ENCODE results near the gene RAB28. TPM values are rescaled to one million over a fixed set of nuclear protein-coding genes. Genes with fewer than 3 reads are reported as not detected.

The RAB28 gene
- total RNA-seq, 6 donors from 2014 or later, result 7.3 to 19.5 (median 16.6) TPM

DNA sequence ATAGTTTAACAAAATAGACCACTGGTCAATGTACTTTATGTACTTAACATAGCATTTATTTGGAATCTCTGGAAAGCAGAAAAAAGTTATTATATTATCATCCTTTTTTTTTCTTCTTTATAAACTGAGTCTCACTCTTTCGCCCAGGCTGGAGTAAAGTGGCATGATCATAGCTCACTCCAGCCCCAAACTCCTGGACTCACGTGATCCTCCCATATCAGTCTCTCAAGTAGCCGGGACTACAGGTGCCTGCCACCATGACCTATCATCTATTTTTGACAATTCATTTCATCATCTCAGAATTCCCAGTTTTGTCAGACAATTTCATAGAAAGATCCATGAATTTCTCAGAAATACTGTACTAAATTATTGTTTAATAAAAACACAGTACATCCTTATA, 12.7 kb downstream of the RAB28 start:
- no peak overlapping the region for H3K4me3 ChIP-seq
- DNase-seq (no peak), ATAC-seq (ENCODE audit: low FRiP score in 2 of 2) (no peak)
- peaks cover 0 to 3% (median 0%) of the 10 kb centered on the region in 4 donors for H3K36me3 ChIP-seq
- H3K9me3 ChIP-seq, result no peaks in the 10 kb centered on the region
- no peaks in the 10 kb centered on the region for H3K4me1 ChIP-seq
- no peaks in the 10 kb centered on the region for H3K27me3 ChIP-seq
- 99 to 100% methylated on average over 3 of the region's 3 CpGs for WGBS, 2 donors
- TF ChIP-seq, protein P1, sequence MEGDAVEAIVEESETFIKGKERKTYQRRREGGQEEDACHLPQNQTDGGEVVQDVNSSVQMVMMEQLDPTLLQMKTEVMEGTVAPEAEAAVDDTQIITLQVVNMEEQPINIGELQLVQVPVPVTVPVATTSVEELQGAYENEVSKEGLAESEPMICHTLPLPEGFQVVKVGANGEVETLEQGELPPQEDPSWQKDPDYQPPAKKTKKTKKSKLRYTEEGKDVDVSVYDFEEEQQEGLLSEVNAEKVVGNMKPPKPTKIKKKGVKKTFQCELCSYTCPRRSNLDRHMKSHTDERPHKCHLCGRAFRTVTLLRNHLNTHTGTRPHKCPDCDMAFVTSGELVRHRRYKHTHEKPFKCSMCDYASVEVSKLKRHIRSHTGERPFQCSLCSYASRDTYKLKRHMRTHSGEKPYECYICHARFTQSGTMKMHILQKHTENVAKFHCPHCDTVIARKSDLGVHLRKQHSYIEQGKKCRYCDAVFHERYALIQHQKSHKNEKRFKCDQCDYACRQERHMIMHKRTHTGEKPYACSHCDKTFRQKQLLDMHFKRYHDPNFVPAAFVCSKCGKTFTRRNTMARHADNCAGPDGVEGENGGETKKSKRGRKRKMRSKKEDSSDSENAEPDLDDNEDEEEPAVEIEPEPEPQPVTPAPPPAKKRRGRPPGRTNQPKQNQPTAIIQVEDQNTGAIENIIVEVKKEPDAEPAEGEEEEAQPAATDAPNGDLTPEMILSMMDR (IDR thresholded peaks at IDR 0.05), result no peak
- TF ChIP-seq EP300 (IDR thresholded peaks at IDR 0.05), result no peak
- no peak for TF ChIP-seq POLR2A (IDR thresholded peaks at IDR 0.05)
- no peak for TF ChIP-seq POLR2AphosphoS5 (IDR thresholded peaks at IDR 0.05)
- no peak overlapping the region for H3K27ac ChIP-seq

DNA sequence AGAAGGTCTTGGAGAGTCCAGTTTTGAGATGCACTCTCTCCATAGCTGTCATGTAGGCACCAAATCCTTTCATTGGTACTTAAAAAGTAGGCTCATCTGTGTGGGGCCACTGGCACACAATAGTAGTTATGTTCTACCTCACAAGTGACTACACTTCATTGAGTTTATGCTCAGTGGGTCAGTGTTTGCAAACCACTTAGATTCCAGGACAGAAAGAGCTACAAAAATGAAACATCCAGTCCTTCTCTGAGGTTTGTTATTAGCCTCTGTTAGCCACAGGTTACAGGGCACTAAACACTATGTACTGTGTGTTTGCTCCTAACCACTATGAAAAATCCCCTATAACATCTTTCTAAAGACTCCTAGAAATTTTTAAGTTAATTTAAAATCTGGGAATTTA, 13.8 kb downstream of the RAB28 start:
- no peak for ATAC-seq (ENCODE audit: low FRiP score in 2 of 2)
- no peaks in the 10 kb centered on the region for H3K4me1 ChIP-seq
- DNase-seq, result no peak
- no peaks in the 10 kb centered on the region for H3K27me3 ChIP-seq
- peaks cover 0 to 3% (median 0%) of the 10 kb centered on the region in 4 donors for H3K36me3 ChIP-seq
- no peak for TF ChIP-seq POLR2AphosphoS5 (IDR thresholded peaks at IDR 0.05)
- no peak for TF ChIP-seq POLR2A (IDR thresholded peaks at IDR 0.05)
- TF ChIP-seq, protein P1 (IDR thresholded peaks at IDR 0.05), result no peak
- TF ChIP-seq EP300 (IDR thresholded peaks at IDR 0.05), result no peak
- H3K4me3 ChIP-seq, result no peak overlapping the region
- H3K9me3 ChIP-seq, result no peaks in the 10 kb centered on the region
- no peak overlapping the region for H3K27ac ChIP-seq

DNA sequence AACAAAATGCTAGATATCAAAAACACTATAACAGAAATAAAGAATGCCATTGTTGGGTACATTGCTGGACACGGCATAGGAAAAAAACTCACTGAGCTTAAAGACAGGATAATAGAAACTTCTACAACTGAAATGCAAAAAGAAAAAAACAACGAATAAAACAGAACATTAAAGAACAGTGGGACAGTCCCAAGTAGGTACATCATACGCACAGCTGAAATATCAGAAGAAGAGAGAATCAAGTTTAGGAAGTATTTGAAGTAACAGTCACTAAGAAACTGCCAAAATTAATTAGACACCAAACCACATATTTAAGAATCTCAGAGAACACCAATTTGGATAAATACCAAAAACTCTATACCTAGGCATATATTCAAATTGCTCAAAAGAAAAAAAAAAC, 19.2 kb downstream of the RAB28 start:
- 91 to 96% methylated on average over 3 of the region's 3 CpGs for WGBS, 2 donors
- no peaks in the 10 kb centered on the region for H3K27me3 ChIP-seq
- H3K27ac ChIP-seq, result no peak overlapping the region
- H3K4me3 ChIP-seq, result no peak overlapping the region
- H3K4me1 ChIP-seq, result no peaks in the 10 kb centered on the region
- H3K9me3 ChIP-seq, result no peaks in the 10 kb centered on the region
- TF ChIP-seq EP300 (IDR thresholded peaks at IDR 0.05) (no peak), POLR2AphosphoS5 (IDR thresholded peaks at IDR 0.05) (no peak), POLR2A (IDR thresholded peaks at IDR 0.05) (no peak)
- TF ChIP-seq, protein P1 (IDR thresholded peaks at IDR 0.05), result no peak
- DNase-seq (no peak), ATAC-seq (ENCODE audit: low FRiP score in 2 of 2) (no peak)
- H3K36me3 ChIP-seq, result peaks cover 0 to 4% (median 0%) of the 10 kb centered on the region in 4 donors

DNA sequence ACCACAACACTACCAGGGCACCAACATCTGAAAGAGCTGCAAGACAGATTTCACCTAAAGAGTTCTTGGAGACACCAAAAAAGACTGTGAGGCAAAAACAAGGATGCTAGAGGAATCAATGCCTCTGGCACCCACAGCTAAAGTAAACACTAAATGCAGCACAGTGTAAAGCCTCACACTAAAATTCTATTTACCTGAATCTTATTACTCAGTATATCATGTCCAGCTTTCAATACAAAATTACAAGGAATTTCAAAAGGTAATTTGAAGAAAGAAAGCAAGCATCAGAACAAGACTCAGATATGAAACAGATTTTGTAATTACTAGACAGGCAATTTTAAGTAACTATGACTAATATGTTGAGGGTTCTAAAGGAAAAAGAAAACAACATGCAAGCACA, 19.6 kb downstream of the RAB28 start:
- Histone ChIP-seq H3K27ac (no peak overlapping the region), H3K4me3 (no peak overlapping the region), H3K27me3 (no peaks in the 10 kb centered on the region), H3K4me1 (no peaks in the 10 kb centered on the region), H3K9me3 (no peaks in the 10 kb centered on the region), H3K36me3 (peaks cover 0 to 4% (median 0%) of the 10 kb centered on the region in 4 donors)
- no peak for ATAC-seq (ENCODE audit: low FRiP score in 2 of 2)
- no peak for TF ChIP-seq POLR2A (IDR thresholded peaks at IDR 0.05)
- TF ChIP-seq, protein P1 (IDR thresholded peaks at IDR 0.05), result no peak
- no peak for TF ChIP-seq POLR2AphosphoS5 (IDR thresholded peaks at IDR 0.05)
- TF ChIP-seq EP300 (IDR thresholded peaks at IDR 0.05), result no peak
- no peak for DNase-seq

DNA sequence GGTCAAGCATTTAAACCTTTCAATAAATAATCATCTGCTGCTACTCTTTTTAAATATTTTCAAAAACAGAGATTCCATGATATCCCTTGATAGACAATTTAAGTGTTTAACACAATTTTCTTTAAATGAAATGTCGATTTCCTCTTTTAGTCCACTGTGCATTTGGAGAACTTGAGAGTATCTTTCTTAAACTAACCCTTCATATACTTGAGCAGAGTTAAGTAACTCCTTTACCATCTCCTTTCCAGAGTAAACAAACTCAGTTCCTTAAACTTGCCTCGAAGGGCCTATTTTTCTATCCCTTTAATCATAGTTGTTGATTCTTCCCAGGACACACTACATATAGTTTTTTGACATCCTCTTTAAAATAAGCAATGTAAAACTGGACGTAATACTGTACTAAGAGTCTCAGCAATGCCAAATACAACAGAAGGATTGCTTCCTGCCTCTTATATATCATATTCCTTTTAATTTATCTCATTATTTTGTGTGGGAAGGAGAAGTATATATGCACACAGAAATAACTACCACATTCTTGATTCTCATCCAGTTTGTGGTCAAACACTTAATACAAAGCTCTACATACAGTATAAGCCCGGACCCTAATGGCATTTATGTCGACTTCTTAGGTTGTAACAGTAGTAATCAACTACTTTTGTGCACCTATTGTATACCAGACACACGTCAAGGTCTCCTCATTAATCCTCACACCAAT, 22.8 kb downstream of the RAB28 start:
- TF ChIP-seq EP300 (IDR thresholded peaks at IDR 0.05) (no peak), POLR2A (IDR thresholded peaks at IDR 0.05) (no peak), POLR2AphosphoS5 (IDR thresholded peaks at IDR 0.05) (no peak)
- TF ChIP-seq, protein P1 (IDR thresholded peaks at IDR 0.05), result no peak
- Histone ChIP-seq H3K4me1 (no peaks in the 10 kb centered on the region), H3K36me3 (peaks cover 0 to 10% (median 0%) of the 10 kb centered on the region in 4 donors), H3K27me3 (no peaks in the 10 kb centered on the region), H3K9me3 (no peaks in the 10 kb centered on the region), H3K4me3 (no peak overlapping the region), H3K27ac (no peak overlapping the region)
- DNase-seq, result no peak
- ATAC-seq (ENCODE audit: low FRiP score in 2 of 2), result no peak
- WGBS, 2 donors, result 55 to 64% methylated on average over 6 of the region's 6 CpGs

Data from upper lobe of left lung (tissue), 6 donors.